Renal cortex interstitium (tissue), 11 donors: Measurements from ENCODE around the gene KCNAB2. TPM values are rescaled to one million over a fixed set of nuclear protein-coding genes. Genes with fewer than 3 reads are reported as not detected.
"Not testable (repeated sequence)": the region's sequence is repeated elsewhere in the genome, so short reads cannot be mapped to it uniquely, and the experiment has no call there.

Experiments
- DNase-seq, 11 donors: peaks; one replicate each; pipeline ENCODE4 v3.0.0-alpha.2; 2013; ENCODE audit warnings: low read depth in 9 of 11, low spot score in 4 of 11; ENCODE audit errors: extremely low read depth in 1 of 11
- polyA plus RNA-seq, 3 donors: library from polyadenylated mRNA; unstranded; fragments of 120-200 nt; gene quantifications; one replicate each; pipeline ENCODE4 v1.2.1, GENCODE V29; 2013; ENCODE audit not compliant: insufficient read length in 3 of 3

The KCNAB2 gene
- polyA plus RNA-seq, 3 donors: 2.8 to 5.9 (median 4.9) TPM

GRCh38 chr1:6043561-6043960 lies 2.1 kb upstream of the KCNAB2 start:
- DNase-seq: no peak

GRCh38 chr1:6044481-6045109 lies 1.1 kb upstream of the KCNAB2 start:
- DNase-seq: no peak

GRCh38 chr1:6045110-6045502 lies 582 bp upstream of the KCNAB2 start:
- no peak for DNase-seq

GRCh38 chr1:6046279-6046678 lies 591 bp downstream of the KCNAB2 start:
- DNase-seq: no peak

GRCh38 chr1:6048179-6048867 lies 2.6 kb downstream of the KCNAB2 start:
- DNase-seq: no peak

- no peak for DNase-seq
Observed at GRCh38 chr1:6049419-6049818, 3.7 kb downstream of the KCNAB2 start.

- DNase-seq: no peak
Observed at GRCh38 chr1:6051423-6051822, 5.7 kb downstream of the KCNAB2 start.

GRCh38 chr1:6052543-6053205 lies 7.0 kb downstream of the KCNAB2 start:
- peak; percentile 54 to 85 (median 77) for DNase-seq

GRCh38 chr1:6053206-6053546 lies 7.5 kb downstream of the KCNAB2 start:
- DNase-seq: no peak

GRCh38 chr1:6054596-6054995 lies 8.9 kb downstream of the KCNAB2 start:
- no peak for DNase-seq

- no peak for DNase-seq
Observed at GRCh38 chr1:6056572-6056948, 10.9 kb downstream of the KCNAB2 start.

- DNase-seq: no peak
Observed at GRCh38 chr1:6057170-6057845, 11.6 kb downstream of the KCNAB2 start.

GRCh38 chr1:6059866-6060265 lies 14.2 kb downstream of the KCNAB2 start:
- DNase-seq: no peak

- DNase-seq: no peak
Observed at GRCh38 chr1:6062670-6063069, 17.0 kb downstream of the KCNAB2 start.

- DNase-seq: not testable (repeated sequence)
Observed at GRCh38 chr1:6063532-6064053, 17.9 kb downstream of the KCNAB2 start.

- no peak for DNase-seq
Observed at GRCh38 chr1:6065093-6065858, 19.6 kb downstream of the KCNAB2 start.

GRCh38 chr1:6066680-6067079 lies 21.0 kb downstream of the KCNAB2 start:
- no peak for DNase-seq

GRCh38 chr1:6068073-6068472 lies 22.4 kb downstream of the KCNAB2 start:
- DNase-seq: no peak

- DNase-seq: no peak
Observed at GRCh38 chr1:6068932-6069331, 23.2 kb downstream of the KCNAB2 start.
